H1 (cell line): ENCODE measurements around the gene ZNF586.
"Not testable (repeated sequence)": the region's sequence is repeated elsewhere in the genome, so short reads cannot be mapped to it uniquely, and the experiment has no call there.

ENCODE experiments used
- MAFK ChIP-seq: IDR thresholded peaks from 2 replicates; pipeline ENCODE4 v1.6.1; 2012; ENCODE audit warnings: low read depth, mild to moderate bottlenecking, improper control_type of control experiment, low read length
- POLR2AphosphoS5 ChIP-seq: IDR thresholded peaks from 2 replicates; pipeline ENCODE4 v1.6.1; 2011; ENCODE audit warnings: low read depth, low read length
- RBBP5 ChIP-seq: IDR thresholded peaks from 2 replicates; pipeline ENCODE4 v1.7.1; 2012; ENCODE audit warnings: low read depth, mild to moderate bottlenecking, inconsistent platforms, low read length, moderate library complexity, borderline replicate concordance
- SIN3A ChIP-seq, 2 experiments: IDR thresholded peaks in 1 of 2; conservative IDR thresholded peaks in 1 of 2; 2 replicates each; pipeline ENCODE4 v1.6.1; 2011 to 2012; ENCODE audit warnings: low read length in 2 of 2, improper control_type of control experiment in 1 of 2, low read depth in 1 of 2, mild to moderate bottlenecking in 1 of 2
- SIRT6 ChIP-seq: IDR thresholded peaks from one replicate; pipeline ENCODE4 v1.7.1; 2012; ENCODE audit warnings: low read length, inconsistent platforms
- TF ChIP-seq, protein P1 (sequence below): IDR thresholded peaks from 2 replicates; pipeline ENCODE4 v1.6.1; 2011; ENCODE audit warnings: low read length, improper control_type of control experiment
- TF ChIP-seq, protein P2 (sequence below), 3 experiments: IDR thresholded peaks; 1 replicate in 2 of 3; 2 replicates in 1 of 3; pipeline versions ENCODE4 v1.5.1 to v1.6.1; 2011; ENCODE audit warnings: low read length in 3 of 3, mild to moderate bottlenecking in 3 of 3, inconsistent platforms in 2 of 3, low read depth in 1 of 3, moderate library complexity in 1 of 3; ENCODE audit not compliant: insufficient read depth in 1 of 3; ENCODE audit errors: control extremely low read depth in 1 of 3
- TF ChIP-seq, protein P3 (sequence below): IDR thresholded peaks from 2 replicates; pipeline ENCODE4 v1.6.1; 2012; ENCODE audit warnings: low read length, inconsistent platforms

DNA sequence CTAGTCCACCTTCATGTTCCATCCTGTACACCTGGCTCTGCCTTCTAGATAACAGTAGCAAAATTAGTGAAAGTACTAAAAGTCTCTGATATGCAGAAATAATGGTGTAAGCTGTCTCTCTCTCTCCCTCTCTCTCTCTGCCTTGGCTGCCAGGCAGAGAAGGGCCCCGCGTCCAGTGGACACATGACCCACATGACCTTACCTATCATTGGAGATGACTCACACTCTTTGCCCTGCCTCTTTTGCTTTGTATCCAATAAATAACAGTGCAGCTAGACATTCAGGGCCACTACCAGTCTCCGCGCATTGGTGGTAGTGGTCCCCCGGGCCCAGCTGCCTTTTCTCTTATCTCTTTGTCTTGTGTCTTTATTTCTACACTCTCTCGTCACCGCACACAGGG, 30.7 kb upstream of the ZNF586 start:
- TF ChIP-seq, protein P1, sequence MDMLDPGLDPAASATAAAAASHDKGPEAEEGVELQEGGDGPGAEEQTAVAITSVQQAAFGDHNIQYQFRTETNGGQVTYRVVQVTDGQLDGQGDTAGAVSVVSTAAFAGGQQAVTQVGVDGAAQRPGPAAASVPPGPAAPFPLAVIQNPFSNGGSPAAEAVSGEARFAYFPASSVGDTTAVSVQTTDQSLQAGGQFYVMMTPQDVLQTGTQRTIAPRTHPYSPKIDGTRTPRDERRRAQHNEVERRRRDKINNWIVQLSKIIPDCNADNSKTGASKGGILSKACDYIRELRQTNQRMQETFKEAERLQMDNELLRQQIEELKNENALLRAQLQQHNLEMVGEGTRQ = not testable (repeated sequence)
- TF ChIP-seq SIRT6; RBBP5; POLR2AphosphoS5; MAFK; SIN3A (conservative IDR thresholded peaks at IDR 0.05 in 1 of 2, IDR thresholded peaks at IDR 0.05 in 1 of 2; ENCODE audit: low read depth in 1 of 2, low read length in 2 of 2): not testable (repeated sequence)
- TF ChIP-seq, protein P2, sequence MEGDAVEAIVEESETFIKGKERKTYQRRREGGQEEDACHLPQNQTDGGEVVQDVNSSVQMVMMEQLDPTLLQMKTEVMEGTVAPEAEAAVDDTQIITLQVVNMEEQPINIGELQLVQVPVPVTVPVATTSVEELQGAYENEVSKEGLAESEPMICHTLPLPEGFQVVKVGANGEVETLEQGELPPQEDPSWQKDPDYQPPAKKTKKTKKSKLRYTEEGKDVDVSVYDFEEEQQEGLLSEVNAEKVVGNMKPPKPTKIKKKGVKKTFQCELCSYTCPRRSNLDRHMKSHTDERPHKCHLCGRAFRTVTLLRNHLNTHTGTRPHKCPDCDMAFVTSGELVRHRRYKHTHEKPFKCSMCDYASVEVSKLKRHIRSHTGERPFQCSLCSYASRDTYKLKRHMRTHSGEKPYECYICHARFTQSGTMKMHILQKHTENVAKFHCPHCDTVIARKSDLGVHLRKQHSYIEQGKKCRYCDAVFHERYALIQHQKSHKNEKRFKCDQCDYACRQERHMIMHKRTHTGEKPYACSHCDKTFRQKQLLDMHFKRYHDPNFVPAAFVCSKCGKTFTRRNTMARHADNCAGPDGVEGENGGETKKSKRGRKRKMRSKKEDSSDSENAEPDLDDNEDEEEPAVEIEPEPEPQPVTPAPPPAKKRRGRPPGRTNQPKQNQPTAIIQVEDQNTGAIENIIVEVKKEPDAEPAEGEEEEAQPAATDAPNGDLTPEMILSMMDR (IDR thresholded peaks at IDR 0.05; ENCODE audit: control extremely low read depth in 1 of 3, insufficient read depth in 1 of 3, low read depth in 1 of 3, low read length in 3 of 3) = not testable (repeated sequence)
- TF ChIP-seq, protein P3, sequence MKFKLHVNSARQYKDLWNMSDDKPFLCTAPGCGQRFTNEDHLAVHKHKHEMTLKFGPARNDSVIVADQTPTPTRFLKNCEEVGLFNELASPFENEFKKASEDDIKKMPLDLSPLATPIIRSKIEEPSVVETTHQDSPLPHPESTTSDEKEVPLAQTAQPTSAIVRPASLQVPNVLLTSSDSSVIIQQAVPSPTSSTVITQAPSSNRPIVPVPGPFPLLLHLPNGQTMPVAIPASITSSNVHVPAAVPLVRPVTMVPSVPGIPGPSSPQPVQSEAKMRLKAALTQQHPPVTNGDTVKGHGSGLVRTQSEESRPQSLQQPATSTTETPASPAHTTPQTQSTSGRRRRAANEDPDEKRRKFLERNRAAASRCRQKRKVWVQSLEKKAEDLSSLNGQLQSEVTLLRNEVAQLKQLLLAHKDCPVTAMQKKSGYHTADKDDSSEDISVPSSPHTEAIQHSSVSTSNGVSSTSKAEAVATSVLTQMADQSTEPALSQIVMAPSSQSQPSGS = not testable (repeated sequence)
